Body of pancreas (tissue), 4 donors: ENCODE measurements around the gene RUNX3. TPM values are rescaled to one million over a fixed set of nuclear protein-coding genes. Genes with fewer than 3 reads are reported as not detected.

Source experiments
- ATAC-seq: fragments of 150-250 bp; one replicate; pipeline ENCODE4 v1.9.1; 2016
- DNase-seq, 4 donors: peaks; one replicate each; pipeline ENCODE4 v3.0.0-alpha.2; 2019
- H3K27ac ChIP-seq, 4 donors: fragments of 200-600 bp; sonication (generic); 1 replicate in 3 of 4; 2 replicates in 1 of 4; pipeline versions ENCODE4 v1.5.1 to v1.6.1; 2016 to 2019; ENCODE audit warnings: mild to moderate bottlenecking in 1 of 4, mixed read lengths in 1 of 4, moderate library complexity in 1 of 4
- H3K27me3 ChIP-seq, 2 donors: fragments of 200-600 bp; sonication (generic); one replicate each; pipeline ENCODE4 v1.6.0; 2016; ENCODE audit warnings: mild to moderate bottlenecking in 1 of 2
- H3K36me3 ChIP-seq, 2 donors: fragments of 200-600 bp; sonication (generic); replicated peaks in 1 of 2; 2 replicates each; pipeline ENCODE4 v1.5.1; 2016; ENCODE audit warnings: low read depth in 2 of 2; ENCODE audit not compliant: insufficient read depth in 1 of 2
- H3K4me1 ChIP-seq: fragments of 200-600 bp; sonication (generic); one replicate; pipeline ENCODE4 v1.6.0; 2016
- H3K4me3 ChIP-seq, 2 donors: fragments of 200-600 bp; sonication (generic); 1 replicate in 1 of 2; 2 replicates in 1 of 2; pipeline ENCODE4 v1.5.1; 2016 to 2019
- H3K9me3 ChIP-seq, 3 donors: fragments of 200-600 bp; sonication (generic); 1 replicate in 2 of 3; 2 replicates in 1 of 3; pipeline ENCODE4 v1.5.1; 2016
- POLR2A ChIP-seq, 3 donors: fragments of 450-650 bp; IDR thresholded peaks; one replicate each; pipeline ENCODE4 v1.6.1; 2016; ENCODE audit warnings: antibody characterized with exemption in 3 of 3, mild to moderate bottlenecking in 2 of 3
- WGBS, 2 donors: methylation state at CpG; one replicate each; pipeline ENCODE4 v1.1.5; 2017; 5-methylcytosine and 5-hydroxymethylcytosine counted together
- intact Hi-C: fragments of 100-400 bp; cut with DNase I; formaldehyde crosslinking; loops from one replicate; pipeline ENCODE4 v1.15.1; 2023
- total RNA-seq, 2 donors: library from RNA; depleted of rRNA; stranded (reverse); fragments of >200 nt; gene quantifications; one replicate each; pipeline ENCODE4 v1.1.0, GENCODE V29; 2016
- TF ChIP-seq, protein P1 (sequence below), 7 experiments: fragments of 450-650 bp in 4 of 7; fragments of 200-600 bp in 3 of 7; sonication (generic) in 3 of 7; IDR thresholded peaks; one replicate each; pipeline ENCODE4 v1.5.1; 2016 to 2019; ENCODE audit warnings: antibody characterized with exemption in 7 of 7

RUNX3 gene
- total RNA-seq, 2 donors from 2014 or later = 0.26 TPM; not detected in 1

DNA sequence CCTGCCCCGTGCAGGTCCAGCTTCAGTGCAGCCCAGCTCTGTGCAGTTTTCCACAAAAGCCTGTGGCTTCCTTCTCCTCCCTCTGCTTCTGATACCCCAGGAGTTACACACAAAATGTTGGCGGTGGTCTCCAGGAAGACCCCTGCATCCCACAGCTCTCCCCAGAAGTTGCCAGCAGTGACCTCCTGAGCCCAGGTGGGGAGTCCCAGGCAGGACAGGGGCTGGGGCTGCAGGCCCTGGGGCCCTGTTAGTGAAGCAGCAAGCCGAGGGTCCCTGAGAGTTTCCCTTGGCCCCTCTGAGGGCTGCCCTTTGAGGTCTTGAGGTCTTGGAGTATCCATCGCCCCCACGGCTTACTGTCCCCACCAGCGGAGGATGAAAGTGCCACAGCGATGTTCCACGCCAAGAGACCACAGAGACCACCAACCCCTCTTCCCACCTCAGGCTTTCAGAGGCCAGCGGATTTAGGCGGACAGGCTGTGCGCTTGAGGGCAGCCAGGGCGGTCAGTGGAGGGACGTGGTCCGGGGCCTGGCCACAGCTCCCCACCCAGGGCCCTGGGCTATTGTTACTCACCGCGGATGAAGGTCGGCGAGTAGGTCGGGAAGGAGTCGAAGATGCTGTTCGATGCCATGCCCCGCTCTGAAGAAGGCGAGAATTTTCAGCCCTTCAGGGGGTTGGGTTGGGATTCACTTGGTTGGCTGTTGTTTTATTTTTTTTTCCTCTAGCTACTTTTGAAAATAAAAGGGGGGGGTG lies 34.0 kb upstream of the RUNX3 start:
- no peaks in the 10 kb centered on the region for H3K4me1 ChIP-seq
- H3K9me3 ChIP-seq = no peaks in the 10 kb centered on the region
- TF ChIP-seq POLR2A (IDR thresholded peaks at IDR 0.05) = no peak
- TF ChIP-seq, protein P1, sequence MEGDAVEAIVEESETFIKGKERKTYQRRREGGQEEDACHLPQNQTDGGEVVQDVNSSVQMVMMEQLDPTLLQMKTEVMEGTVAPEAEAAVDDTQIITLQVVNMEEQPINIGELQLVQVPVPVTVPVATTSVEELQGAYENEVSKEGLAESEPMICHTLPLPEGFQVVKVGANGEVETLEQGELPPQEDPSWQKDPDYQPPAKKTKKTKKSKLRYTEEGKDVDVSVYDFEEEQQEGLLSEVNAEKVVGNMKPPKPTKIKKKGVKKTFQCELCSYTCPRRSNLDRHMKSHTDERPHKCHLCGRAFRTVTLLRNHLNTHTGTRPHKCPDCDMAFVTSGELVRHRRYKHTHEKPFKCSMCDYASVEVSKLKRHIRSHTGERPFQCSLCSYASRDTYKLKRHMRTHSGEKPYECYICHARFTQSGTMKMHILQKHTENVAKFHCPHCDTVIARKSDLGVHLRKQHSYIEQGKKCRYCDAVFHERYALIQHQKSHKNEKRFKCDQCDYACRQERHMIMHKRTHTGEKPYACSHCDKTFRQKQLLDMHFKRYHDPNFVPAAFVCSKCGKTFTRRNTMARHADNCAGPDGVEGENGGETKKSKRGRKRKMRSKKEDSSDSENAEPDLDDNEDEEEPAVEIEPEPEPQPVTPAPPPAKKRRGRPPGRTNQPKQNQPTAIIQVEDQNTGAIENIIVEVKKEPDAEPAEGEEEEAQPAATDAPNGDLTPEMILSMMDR (IDR thresholded peaks at IDR 0.05) = no peak
- intact Hi-C loops = no loop called here
- no peaks in the 10 kb centered on the region for H3K27me3 ChIP-seq
- no peak overlapping the region for H3K27ac ChIP-seq
- ATAC-seq (no peak), DNase-seq (no peak)
- no peak overlapping the region for H3K4me3 ChIP-seq
- no peaks in the 10 kb centered on the region for H3K36me3 ChIP-seq
- 79 to 83% methylated on average over 20 to 23 of the region's 23 CpGs for WGBS, 2 donors

DNA sequence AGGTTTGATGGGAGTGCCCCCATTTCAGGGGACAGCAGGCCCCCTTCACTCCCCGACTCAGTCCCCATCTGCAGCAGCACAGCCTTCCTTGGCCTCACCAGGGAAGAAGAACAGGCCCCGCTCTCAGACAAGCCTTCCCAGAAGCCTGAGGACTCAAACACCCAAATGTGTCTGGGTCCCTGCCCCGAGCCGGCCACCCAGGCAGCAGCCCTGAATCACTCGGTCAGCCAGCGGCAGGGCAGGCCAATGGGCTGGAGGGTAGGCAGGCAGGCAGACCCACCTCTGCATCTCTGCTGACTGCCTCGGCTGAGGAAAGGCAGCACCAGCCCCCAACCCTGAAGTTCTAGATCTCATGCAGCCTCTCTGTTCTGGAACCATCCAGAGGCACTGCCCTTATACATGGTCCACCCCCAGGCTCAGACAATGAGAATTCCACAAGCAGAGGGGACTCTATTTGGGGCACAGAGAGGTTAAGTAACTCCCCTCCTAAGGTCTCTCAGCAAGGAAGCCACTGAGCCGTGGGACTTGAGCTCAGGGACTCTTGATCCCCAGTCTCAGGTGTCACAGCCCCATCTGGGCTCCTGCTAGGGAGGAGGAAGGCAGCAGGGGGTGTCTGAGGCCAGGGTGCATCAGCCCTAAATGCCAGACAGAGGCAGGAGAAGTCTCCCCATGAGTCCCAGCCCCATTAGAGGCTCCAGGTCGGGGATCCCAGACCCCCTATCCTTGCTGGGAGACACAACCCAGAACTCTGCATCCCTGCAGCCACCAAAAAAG lies 33.2 kb upstream of the RUNX3 start:
- no peaks in the 10 kb centered on the region for H3K27me3 ChIP-seq
- TF ChIP-seq POLR2A (IDR thresholded peaks at IDR 0.05) = no peak
- TF ChIP-seq, protein P1 (IDR thresholded peaks at IDR 0.05) = no peak
- intact Hi-C loops = no loop called here
- H3K36me3 ChIP-seq = no peaks in the 10 kb centered on the region
- DNase-seq = no peak
- H3K4me3 ChIP-seq = no peak overlapping the region
- 59 to 61% methylated on average over 9 of the region's 9 CpGs for WGBS, 2 donors
- ATAC-seq = no peak
- no peaks in the 10 kb centered on the region for H3K4me1 ChIP-seq
- H3K9me3 ChIP-seq = no peaks in the 10 kb centered on the region
- H3K27ac ChIP-seq = no peak overlapping the region

DNA sequence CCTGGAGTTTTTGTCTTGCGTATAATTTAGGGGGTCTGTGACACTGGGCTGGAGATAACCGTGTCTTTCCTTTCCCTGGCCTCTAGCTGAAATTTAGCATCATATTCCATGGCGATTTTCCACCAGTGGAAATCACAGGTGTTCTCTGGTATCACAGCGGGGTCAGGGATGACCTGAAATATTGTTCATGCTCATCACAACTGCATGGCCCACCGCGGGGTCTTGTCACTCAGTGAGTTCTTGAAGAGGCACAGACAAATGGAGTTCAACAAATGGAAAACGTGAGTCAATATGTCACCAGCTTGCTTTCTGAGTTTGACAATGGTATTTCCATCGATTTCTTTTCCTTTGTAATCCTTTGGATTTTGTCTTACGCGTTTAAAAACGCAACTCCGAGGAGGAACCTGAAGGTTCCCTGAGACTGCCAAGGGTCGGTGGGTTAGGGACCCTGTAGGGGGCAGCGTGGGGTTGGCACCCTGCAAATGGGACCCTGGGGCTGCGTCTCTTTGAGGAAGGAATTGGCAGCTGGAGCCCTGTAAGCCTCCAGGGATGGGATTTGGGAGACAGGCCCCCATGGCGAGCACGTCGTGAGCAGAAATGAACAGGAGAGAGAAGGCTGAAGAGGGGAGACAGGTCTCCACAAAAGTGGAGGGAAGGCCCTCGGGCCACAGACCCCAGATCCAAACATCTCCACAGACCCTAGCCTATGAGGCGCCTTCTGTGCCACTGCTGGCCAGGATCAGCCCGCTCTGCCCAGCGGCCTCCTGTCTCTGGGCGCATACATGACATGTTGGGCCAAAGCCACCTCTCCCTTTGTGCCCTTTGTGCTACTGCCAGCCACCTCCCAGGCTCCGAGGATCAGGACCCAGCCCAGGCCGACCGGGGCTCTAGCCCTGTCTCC lies 32.1 kb upstream of the RUNX3 start:
- Histone ChIP-seq H3K4me3 (no peak overlapping the region), H3K9me3 (no peaks in the 10 kb centered on the region), H3K27me3 (no peaks in the 10 kb centered on the region), H3K36me3 (no peaks in the 10 kb centered on the region), H3K4me1 (no peaks in the 10 kb centered on the region), H3K27ac (no peak overlapping the region)
- DNase-seq (no peak), ATAC-seq (no peak)
- TF ChIP-seq, protein P1 (IDR thresholded peaks at IDR 0.05) = no peak
- TF ChIP-seq POLR2A (IDR thresholded peaks at IDR 0.05) = no peak
- intact Hi-C loops = no loop called here
- WGBS, 2 donors = 68 to 69% methylated on average over 25 to 26 of the region's 26 CpGs

DNA sequence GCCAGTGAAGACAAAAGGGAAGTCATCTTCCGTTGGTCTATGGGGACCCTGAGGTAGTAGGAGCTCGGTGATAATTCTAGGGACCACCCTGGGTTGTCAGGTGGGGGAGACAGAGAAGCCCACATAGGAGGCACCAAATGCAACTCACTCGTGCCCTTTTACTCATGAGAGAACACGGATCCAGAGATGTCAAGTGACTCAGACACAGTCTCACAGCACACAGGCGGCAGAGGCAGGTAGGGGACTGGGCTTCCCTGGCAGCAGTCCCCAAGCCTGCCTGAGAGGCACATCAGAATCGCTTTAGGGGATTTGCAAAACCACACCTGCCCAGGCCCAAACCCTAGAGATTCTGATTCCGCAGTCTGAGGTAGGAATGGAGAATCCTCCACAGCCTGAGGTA lies 31.3 kb upstream of the RUNX3 start:
- DNase-seq (no peak), ATAC-seq (no peak)
- no peaks in the 10 kb centered on the region for H3K27me3 ChIP-seq
- no peak overlapping the region for H3K27ac ChIP-seq
- no peaks in the 10 kb centered on the region for H3K36me3 ChIP-seq
- intact Hi-C loops = no loop called here
- no peaks in the 10 kb centered on the region for H3K9me3 ChIP-seq
- H3K4me3 ChIP-seq = no peak overlapping the region
- no peak for TF ChIP-seq POLR2A (IDR thresholded peaks at IDR 0.05)
- TF ChIP-seq, protein P1 (IDR thresholded peaks at IDR 0.05) = no peak
- WGBS, 2 donors = 67 to 68% methylated on average over 6 to 7 of the region's 7 CpGs
- no peaks in the 10 kb centered on the region for H3K4me1 ChIP-seq
